ENCODE data around the gene SGCD.

GRCh38 chr5:156669416-156669815, 342.5 kb downstream of the SGCD start:
- no peak for TF ChIP-seq POLR2A (IDR thresholded peaks at IDR 0.05; ENCODE audit: low read depth, low read length)
- TF ChIP-seq TAF1 (IDR thresholded peaks at IDR 0.05; ENCODE audit: low read depth, low read length): no peak
- no peak for TF ChIP-seq POLR2AphosphoS5 (IDR thresholded peaks at IDR 0.05; ENCODE audit: low read depth, low read length)
- no peak for TF ChIP-seq PAX5 (IDR thresholded peaks at IDR 0.05; ENCODE audit: insufficient read depth, low read length, severe bottlenecking)
- TF ChIP-seq SPI1 (IDR thresholded peaks at IDR 0.05; ENCODE audit: low read depth, low read length): no peak
- no peak for TF ChIP-seq POU2F2 (IDR thresholded peaks at IDR 0.05; ENCODE audit: low read depth, low read length)

All from GM12891 (cell line).